ENCODE data around the gene STXBP6.

- TF ChIP-seq POLR2A (IDR thresholded peaks at IDR 0.05; ENCODE audit: low read length) (no peak), GATA1 (IDR thresholded peaks at IDR 0.05; ENCODE audit: low read depth, low read length) (no peak)
Observed at GRCh38 chr14:24990050-24990449, 59.9 kb downstream of the STXBP6 start.

Measured in erythroblast (primary cell).